ENCODE data around the gene MAP3K2. TPM values are rescaled to one million over a fixed set of nuclear protein-coding genes. Genes with fewer than 3 reads are reported as not detected.
A peak's percentile ranks its signal among the peaks of the same experiment; 100 is the strongest.

MAP3K2 gene
- total and polyA plus RNA-seq, 11 donors: 4.0 to 37.6 (median 22.1) TPM

GRCh38 chr2:127397568-127398238 is 9.9 kb upstream of the MAP3K2 start:
- H3K27me3 ChIP-seq: no peaks in the 10 kb centered on the region
- intact Hi-C loops (cut with DNase I): no loop called here
- no peak overlapping the region for H3K4me3 ChIP-seq
- WGBS, 4 donors: 82 to 91% (median 90%) methylated on average over 8 to 9 of the region's 9 CpGs
- peaks cover 0 to 6% (median 0%) of the 10 kb centered on the region in 9 donors for H3K36me3 ChIP-seq
- ATAC-seq: peak in 2 of 4 donors; percentile 3 to 30
- no peak overlapping the region for H3K27ac ChIP-seq
- no peaks in the 10 kb centered on the region for H3K9me3 ChIP-seq
- TF ChIP-seq CTCF (IDR thresholded peaks at IDR 0.05) (no peak), POLR2A (IDR thresholded peaks at IDR 0.05) (no peak)
- peaks cover 0 to 22% (median 9%) of the 10 kb centered on the region in 12 donors for H3K4me1 ChIP-seq
- DNase-seq: no peak

- Histone ChIP-seq H3K27ac (no peak overlapping the region), H3K36me3 (peaks cover 0 to 6% (median 0%) of the 10 kb centered on the region in 9 donors), H3K4me3 (no peak overlapping the region), H3K9me3 (no peaks in the 10 kb centered on the region), H3K27me3 (no peaks in the 10 kb centered on the region), H3K4me1 (peaks cover 0 to 22% (median 9%) of the 10 kb centered on the region in 12 donors)
- TF ChIP-seq POLR2A (IDR thresholded peaks at IDR 0.05) (no peak), CTCF (IDR thresholded peaks at IDR 0.05) (no peak)
- intact Hi-C loops (cut with DNase I): no loop called here
- WGBS, 4 donors: 71 to 82% (median 78%) methylated on average over 3 of the region's 3 CpGs
- DNase-seq: no peak
- ATAC-seq: no peak
Measured at GRCh38 chr2:127394492-127394891, 6.7 kb upstream of the MAP3K2 start.

GRCh38 chr2:127392828-127393578 is 5.2 kb upstream of the MAP3K2 start:
- WGBS, 4 donors: 91 to 100% (median 95%) methylated on average over 1 of the region's 1 CpG
- no peak for ATAC-seq

More at GRCh38 chr2:127392828-127393578, 5.2 kb upstream of the MAP3K2 start:
- H3K4me3 ChIP-seq: no peak overlapping the region
- peaks cover 0 to 27% (median 9%) of the 10 kb centered on the region in 12 donors for H3K4me1 ChIP-seq
- no peak for DNase-seq
- H3K27ac ChIP-seq: no peak overlapping the region
- H3K36me3 ChIP-seq: peaks cover 0 to 6% (median 0%) of the 10 kb centered on the region in 9 donors
- no peaks in the 10 kb centered on the region for H3K27me3 ChIP-seq
- H3K9me3 ChIP-seq: no peaks in the 10 kb centered on the region
- TF ChIP-seq POLR2A (IDR thresholded peaks at IDR 0.05) (no peak), CTCF (IDR thresholded peaks at IDR 0.05) (no peak)
- intact Hi-C loops (cut with DNase I): no loop called here
